ENCODE results near the gene TRPM4.

DNA sequence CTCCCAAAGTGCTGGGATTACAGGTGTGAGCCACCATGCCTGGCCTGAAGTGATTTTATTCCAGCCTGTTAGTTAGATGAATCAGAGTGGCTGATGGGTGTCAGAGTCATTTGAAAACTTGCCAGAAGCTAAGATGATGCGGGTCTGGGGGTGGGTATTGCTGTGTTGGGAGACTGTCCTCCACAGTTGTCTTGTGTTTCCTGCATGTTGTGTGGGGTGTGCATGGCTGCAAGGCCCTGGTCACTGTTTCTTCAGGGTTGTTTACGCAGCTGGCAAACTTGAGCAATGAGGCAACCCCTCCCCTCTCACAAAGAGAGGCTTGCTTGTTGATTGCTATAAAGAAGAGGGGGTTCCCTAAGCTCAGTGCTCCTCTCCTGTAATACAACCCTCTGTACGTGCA, 71.8 kb downstream of the TRPM4 start:
- TF ChIP-seq, protein P1, sequence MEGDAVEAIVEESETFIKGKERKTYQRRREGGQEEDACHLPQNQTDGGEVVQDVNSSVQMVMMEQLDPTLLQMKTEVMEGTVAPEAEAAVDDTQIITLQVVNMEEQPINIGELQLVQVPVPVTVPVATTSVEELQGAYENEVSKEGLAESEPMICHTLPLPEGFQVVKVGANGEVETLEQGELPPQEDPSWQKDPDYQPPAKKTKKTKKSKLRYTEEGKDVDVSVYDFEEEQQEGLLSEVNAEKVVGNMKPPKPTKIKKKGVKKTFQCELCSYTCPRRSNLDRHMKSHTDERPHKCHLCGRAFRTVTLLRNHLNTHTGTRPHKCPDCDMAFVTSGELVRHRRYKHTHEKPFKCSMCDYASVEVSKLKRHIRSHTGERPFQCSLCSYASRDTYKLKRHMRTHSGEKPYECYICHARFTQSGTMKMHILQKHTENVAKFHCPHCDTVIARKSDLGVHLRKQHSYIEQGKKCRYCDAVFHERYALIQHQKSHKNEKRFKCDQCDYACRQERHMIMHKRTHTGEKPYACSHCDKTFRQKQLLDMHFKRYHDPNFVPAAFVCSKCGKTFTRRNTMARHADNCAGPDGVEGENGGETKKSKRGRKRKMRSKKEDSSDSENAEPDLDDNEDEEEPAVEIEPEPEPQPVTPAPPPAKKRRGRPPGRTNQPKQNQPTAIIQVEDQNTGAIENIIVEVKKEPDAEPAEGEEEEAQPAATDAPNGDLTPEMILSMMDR (IDR thresholded peaks at IDR 0.05): no peak
- TF ChIP-seq POLR2A (IDR thresholded peaks at IDR 0.05): no peak

All from body of pancreas (tissue), 4 donors.